K562 (cell line): ENCODE measurements around the gene IMPDH2. TPM values are rescaled to one million over a fixed set of nuclear protein-coding genes. Genes with fewer than 3 reads are reported as not detected.

ENCODE experiments used
- CBFA2T3 ChIP-seq: fragments of 450-650 bp; IDR thresholded peaks from 2 replicates; pipeline ENCODE4 v1.6.1; 2017
- GTF2B ChIP-seq: IDR thresholded peaks from 2 replicates; pipeline ENCODE4 v1.6.1; 2011; ENCODE audit not compliant: insufficient read length; ENCODE audit errors: extremely low read depth
- MBD1 ChIP-seq: fragments of 250-450 bp; sonication (Bioruptor Pico); IDR thresholded peaks from 2 replicates; pipeline ENCODE4 v1.8.0; 2022; ENCODE audit warnings: inconsistent platforms
- MNT ChIP-seq, 2 experiments: fragments of 450-650 bp; conservative IDR thresholded peaks; 2 replicates each; pipeline ENCODE4 v1.6.1; 2017; ENCODE audit warnings: mild to moderate bottlenecking in 2 of 2, moderate library complexity in 2 of 2
- NEUROD1 ChIP-seq: fragments of 150-350 bp; IDR thresholded peaks from 2 replicates; pipeline ENCODE4 v1.6.1; 2014; ENCODE audit warnings: borderline replicate concordance, low read length, low read depth; ENCODE audit not compliant: partially characterized antibody
- SAP30 ChIP-seq: fragments of 200-600 bp; sonication (generic); IDR thresholded peaks from 2 replicates; pipeline ENCODE4 v1.6.1; 2012; ENCODE audit warnings: borderline replicate concordance, low read depth, mild to moderate bottlenecking, moderate library complexity, low read length, control low read depth, inconsistent platforms; ENCODE audit not compliant: insufficient read depth, poor library complexity, severe bottlenecking
- polyA plus RNA-seq, 8 experiments: library from polyadenylated mRNA; depleted of rRNA in 4 of 8; stranded (reverse) in 5 of 8; unstranded in 3 of 8; fragments of >200 nt; fragmentation: Nextera tagmentation in 2 of 8; fragmentation: Illumina TruSeq in 1 of 8; extraction: Ambion mirVana in 2 of 8; extraction: Trizol in 1 of 8; gene quantifications; 2 replicates each; pipeline versions ENCODE4 v1.2.1 to v1.2.3, GENCODE V29; 2011 to 2014; ENCODE audit warnings: inconsistent platforms in 1 of 8, missing spikeins in 1 of 8
- total RNA-seq, 7 experiments: library from RNA; depleted of rRNA in 6 of 7; stranded (reverse); fragments of >200 nt in 6 of 7; fragmentation: Illumina TruSeq in 2 of 7; extraction: Trizol in 2 of 7; gene quantifications; 2 replicates each; pipeline versions ENCODE4 v1.2.1 to v1.2.3, GENCODE V29; 2011 to 2021; ENCODE audit warnings: low replicate concordance in 1 of 7
- TF ChIP-seq, protein P1 (sequence below): IDR thresholded peaks from 3 replicates; pipeline ENCODE4 v1.6.1; 2011; ENCODE audit warnings: borderline replicate concordance, mild to moderate bottlenecking; ENCODE audit not compliant: insufficient read length, insufficient read depth
- TF ChIP-seq, protein P2 (sequence below): fragments of 250-450 bp; sonication (Bioruptor Pico); IDR thresholded peaks from 2 replicates; pipeline ENCODE4 v1.4.0; 2020; ENCODE audit warnings: mild to moderate bottlenecking, moderate library complexity

IMPDH2 gene
- total and polyA plus RNA-seq, 9 of the 15 experiments (the other 6 are each of a cell fraction or from before 2014, with no cell fraction given): 318 to 507 (median 366) TPM

DNA sequence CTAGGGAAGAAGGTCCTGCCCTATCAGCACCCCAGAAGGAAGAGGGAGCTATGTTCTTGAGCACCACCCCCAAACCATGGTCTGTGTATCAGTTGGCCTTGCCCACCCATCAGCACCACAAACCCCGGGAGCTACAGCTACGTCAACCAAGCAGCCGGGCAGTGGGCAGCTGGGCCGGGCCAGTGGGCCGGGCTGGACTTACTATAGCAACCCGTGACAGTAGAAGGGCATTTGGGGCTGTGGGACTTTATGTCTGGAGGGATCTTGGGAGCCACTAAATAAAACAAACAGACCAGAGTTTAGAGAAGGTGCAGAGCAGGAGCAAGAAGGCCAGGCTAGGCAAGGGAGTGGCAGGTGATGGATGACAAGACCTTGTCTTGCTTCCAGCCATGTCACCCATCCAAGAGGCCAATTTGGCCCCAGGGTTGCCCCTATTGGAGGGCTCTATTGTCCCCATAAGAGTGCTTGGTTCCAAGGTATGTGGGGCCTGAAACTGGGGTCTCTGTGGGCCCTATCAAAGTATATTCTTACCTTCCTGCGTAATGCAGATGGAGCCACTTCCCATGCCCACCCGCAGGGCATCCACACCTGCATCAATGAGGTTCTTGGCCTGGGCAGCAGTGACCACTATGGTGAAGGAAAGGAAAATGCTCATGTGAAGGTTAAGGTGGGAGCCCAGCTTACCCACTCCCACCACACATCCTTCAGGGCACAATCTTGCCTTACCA lies 3.2 kb downstream of the IMPDH2 start (continued):
- TF ChIP-seq, protein P1, sequence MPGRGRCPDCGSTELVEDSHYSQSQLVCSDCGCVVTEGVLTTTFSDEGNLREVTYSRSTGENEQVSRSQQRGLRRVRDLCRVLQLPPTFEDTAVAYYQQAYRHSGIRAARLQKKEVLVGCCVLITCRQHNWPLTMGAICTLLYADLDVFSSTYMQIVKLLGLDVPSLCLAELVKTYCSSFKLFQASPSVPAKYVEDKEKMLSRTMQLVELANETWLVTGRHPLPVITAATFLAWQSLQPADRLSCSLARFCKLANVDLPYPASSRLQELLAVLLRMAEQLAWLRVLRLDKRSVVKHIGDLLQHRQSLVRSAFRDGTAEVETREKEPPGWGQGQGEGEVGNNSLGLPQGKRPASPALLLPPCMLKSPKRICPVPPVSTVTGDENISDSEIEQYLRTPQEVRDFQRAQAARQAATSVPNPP: no peak
- TF ChIP-seq MBD1 (CRISPR knock-in tag) (no peak), NEUROD1 (no peak), GTF2B (no peak), CBFA2T3 (no peak), SAP30 (no peak), MNT (conservative IDR thresholded peaks at IDR 0.05) (no peak)
- TF ChIP-seq, protein P2, sequence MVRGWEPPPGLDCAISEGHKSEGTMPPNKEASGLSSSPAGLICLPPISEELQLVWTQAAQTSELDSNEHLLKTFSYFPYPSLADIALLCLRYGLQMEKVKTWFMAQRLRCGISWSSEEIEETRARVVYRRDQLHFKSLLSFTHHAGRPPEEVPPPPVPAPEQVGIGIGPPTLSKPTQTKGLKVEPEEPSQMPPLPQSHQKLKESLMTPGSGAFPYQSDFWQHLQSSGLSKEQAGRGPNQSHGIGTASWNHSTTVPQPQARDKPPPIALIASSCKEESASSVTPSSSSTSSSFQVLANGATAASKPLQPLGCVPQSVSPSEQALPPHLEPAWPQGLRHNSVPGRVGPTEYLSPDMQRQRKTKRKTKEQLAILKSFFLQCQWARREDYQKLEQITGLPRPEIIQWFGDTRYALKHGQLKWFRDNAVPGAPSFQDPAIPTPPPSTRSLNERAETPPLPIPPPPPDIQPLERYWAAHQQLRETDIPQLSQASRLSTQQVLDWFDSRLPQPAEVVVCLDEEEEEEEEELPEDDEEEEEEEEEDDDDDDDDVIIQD (CRISPR knock-in tag): no peak
- TF ChIP-seq, all 486 proteins: peak for 6
